HEK293 (cell line): Measurements from ENCODE around the gene DMD.

Experiments used
- PRDM1 ChIP-seq: fragments of 450-650 bp; formaldehyde crosslinking; IDR thresholded peaks from 2 replicates; pipeline ENCODE4; 2016; ENCODE audit warnings: missing biosample characterization, missing genetic modification characterization
- ZBTB7A ChIP-seq: fragments of 450-650 bp; formaldehyde crosslinking; IDR thresholded peaks from 2 replicates; pipeline ENCODE4 v1.5.1; 2016; ENCODE audit warnings: low read depth, missing biosample characterization, missing genetic modification characterization
- ZNF114 ChIP-seq: fragments of 450-650 bp; formaldehyde crosslinking; IDR thresholded peaks from 2 replicates; pipeline ENCODE4 v1.5.0; 2017; ENCODE audit warnings: missing biosample characterization, missing genetic modification characterization
- ZNF133 ChIP-seq: fragments of 450-650 bp; formaldehyde crosslinking; IDR thresholded peaks from 2 replicates; pipeline ENCODE4 v1.5.1; 2016; ENCODE audit warnings: missing biosample characterization, missing genetic modification characterization
- TF ChIP-seq, protein P1 (sequence below): fragments of 450-650 bp; formaldehyde crosslinking; IDR thresholded peaks from 2 replicates; pipeline ENCODE4 v1.5.1; 2016; ENCODE audit warnings: missing biosample characterization, missing genetic modification characterization
- TF ChIP-seq, protein P2 (sequence below): fragments of 450-650 bp; formaldehyde crosslinking; IDR thresholded peaks from 2 replicates; pipeline ENCODE4 v1.5.1; 2016; ENCODE audit warnings: missing biosample characterization, missing genetic modification characterization
- TF ChIP-seq, protein P3 (sequence below): fragments of 450-650 bp; formaldehyde crosslinking; IDR thresholded peaks from 2 replicates; pipeline ENCODE4 v1.5.1; 2016; ENCODE audit warnings: missing biosample characterization, missing genetic modification characterization, low read depth

DNA sequence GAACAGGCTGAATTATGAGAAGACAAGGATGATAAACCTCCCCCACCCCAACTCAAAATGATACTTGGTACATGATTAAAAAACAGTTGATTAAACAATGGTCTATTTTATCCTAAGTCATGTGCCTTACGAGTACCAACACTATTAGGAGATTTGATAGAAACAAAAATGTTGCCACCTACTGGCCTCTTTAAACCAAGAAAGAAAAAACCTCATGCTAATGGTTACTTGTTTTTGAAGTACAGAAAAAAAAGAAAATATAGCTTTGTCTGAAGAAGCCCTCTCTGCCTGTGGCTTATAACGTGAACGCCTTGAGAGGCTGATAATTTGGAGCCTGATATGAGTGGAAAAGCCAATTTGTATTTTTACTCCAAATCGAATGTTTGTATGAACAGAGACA, 538.2 kb downstream of the DMD start:
- TF ChIP-seq, protein P1, sequence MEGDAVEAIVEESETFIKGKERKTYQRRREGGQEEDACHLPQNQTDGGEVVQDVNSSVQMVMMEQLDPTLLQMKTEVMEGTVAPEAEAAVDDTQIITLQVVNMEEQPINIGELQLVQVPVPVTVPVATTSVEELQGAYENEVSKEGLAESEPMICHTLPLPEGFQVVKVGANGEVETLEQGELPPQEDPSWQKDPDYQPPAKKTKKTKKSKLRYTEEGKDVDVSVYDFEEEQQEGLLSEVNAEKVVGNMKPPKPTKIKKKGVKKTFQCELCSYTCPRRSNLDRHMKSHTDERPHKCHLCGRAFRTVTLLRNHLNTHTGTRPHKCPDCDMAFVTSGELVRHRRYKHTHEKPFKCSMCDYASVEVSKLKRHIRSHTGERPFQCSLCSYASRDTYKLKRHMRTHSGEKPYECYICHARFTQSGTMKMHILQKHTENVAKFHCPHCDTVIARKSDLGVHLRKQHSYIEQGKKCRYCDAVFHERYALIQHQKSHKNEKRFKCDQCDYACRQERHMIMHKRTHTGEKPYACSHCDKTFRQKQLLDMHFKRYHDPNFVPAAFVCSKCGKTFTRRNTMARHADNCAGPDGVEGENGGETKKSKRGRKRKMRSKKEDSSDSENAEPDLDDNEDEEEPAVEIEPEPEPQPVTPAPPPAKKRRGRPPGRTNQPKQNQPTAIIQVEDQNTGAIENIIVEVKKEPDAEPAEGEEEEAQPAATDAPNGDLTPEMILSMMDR (tag by site-specific recombination): no peak
- TF ChIP-seq, protein P2, sequence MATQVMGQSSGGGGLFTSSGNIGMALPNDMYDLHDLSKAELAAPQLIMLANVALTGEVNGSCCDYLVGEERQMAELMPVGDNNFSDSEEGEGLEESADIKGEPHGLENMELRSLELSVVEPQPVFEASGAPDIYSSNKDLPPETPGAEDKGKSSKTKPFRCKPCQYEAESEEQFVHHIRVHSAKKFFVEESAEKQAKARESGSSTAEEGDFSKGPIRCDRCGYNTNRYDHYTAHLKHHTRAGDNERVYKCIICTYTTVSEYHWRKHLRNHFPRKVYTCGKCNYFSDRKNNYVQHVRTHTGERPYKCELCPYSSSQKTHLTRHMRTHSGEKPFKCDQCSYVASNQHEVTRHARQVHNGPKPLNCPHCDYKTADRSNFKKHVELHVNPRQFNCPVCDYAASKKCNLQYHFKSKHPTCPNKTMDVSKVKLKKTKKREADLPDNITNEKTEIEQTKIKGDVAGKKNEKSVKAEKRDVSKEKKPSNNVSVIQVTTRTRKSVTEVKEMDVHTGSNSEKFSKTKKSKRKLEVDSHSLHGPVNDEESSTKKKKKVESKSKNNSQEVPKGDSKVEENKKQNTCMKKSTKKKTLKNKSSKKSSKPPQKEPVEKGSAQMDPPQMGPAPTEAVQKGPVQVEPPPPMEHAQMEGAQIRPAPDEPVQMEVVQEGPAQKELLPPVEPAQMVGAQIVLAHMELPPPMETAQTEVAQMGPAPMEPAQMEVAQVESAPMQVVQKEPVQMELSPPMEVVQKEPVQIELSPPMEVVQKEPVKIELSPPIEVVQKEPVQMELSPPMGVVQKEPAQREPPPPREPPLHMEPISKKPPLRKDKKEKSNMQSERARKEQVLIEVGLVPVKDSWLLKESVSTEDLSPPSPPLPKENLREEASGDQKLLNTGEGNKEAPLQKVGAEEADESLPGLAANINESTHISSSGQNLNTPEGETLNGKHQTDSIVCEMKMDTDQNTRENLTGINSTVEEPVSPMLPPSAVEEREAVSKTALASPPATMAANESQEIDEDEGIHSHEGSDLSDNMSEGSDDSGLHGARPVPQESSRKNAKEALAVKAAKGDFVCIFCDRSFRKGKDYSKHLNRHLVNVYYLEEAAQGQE: no peak
- TF ChIP-seq ZNF133 (tag by site-specific recombination): no peak
- TF ChIP-seq ZBTB7A (tag by site-specific recombination): no peak
- TF ChIP-seq ZNF114: no peak
- TF ChIP-seq, protein P3, sequence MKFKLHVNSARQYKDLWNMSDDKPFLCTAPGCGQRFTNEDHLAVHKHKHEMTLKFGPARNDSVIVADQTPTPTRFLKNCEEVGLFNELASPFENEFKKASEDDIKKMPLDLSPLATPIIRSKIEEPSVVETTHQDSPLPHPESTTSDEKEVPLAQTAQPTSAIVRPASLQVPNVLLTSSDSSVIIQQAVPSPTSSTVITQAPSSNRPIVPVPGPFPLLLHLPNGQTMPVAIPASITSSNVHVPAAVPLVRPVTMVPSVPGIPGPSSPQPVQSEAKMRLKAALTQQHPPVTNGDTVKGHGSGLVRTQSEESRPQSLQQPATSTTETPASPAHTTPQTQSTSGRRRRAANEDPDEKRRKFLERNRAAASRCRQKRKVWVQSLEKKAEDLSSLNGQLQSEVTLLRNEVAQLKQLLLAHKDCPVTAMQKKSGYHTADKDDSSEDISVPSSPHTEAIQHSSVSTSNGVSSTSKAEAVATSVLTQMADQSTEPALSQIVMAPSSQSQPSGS (tag by site-specific recombination): no peak
- TF ChIP-seq PRDM1 (tag by site-specific recombination): no peak
